HepG2 (cell line): ENCODE results near the gene LMAN1L. TPM values are rescaled to one million over a fixed set of nuclear protein-coding genes. Genes with fewer than 3 reads are reported as not detected.

Source experiments
- ARID2 ChIP-seq: sonication (generic); formaldehyde crosslinking; IDR thresholded peaks from 2 replicates; pipeline ENCODE4 v1.8.1; 2022; ENCODE audit warnings: mild to moderate bottlenecking, missing genetic modification reagents, borderline replicate concordance
- GFI1 ChIP-seq: sonication (generic); formaldehyde crosslinking; IDR thresholded peaks from 2 replicates; pipeline ENCODE4 v1.5.0; 2020; ENCODE audit warnings: missing genetic modification reagents, mild to moderate bottlenecking, borderline replicate concordance
- HNF1B ChIP-seq: sonication (generic); formaldehyde crosslinking; IDR thresholded peaks from 2 replicates; pipeline ENCODE4 v1.5.1; 2020; ENCODE audit warnings: mild to moderate bottlenecking, moderate library complexity, missing genetic modification reagents
- MAFG ChIP-seq: sonication (generic); formaldehyde crosslinking; IDR thresholded peaks from 2 replicates; pipeline ENCODE4 v1.5.1; 2020; ENCODE audit warnings: mild to moderate bottlenecking, missing genetic modification reagents
- MAFK ChIP-seq, 2 experiments: IDR thresholded peaks in 1 of 2; conservative IDR thresholded peaks in 1 of 2; 2 replicates each; pipeline ENCODE4 v1.6.1; 2011; ENCODE audit warnings: improper control_type of control experiment in 2 of 2, low read length in 2 of 2
- MED13 ChIP-seq: sonication (generic); formaldehyde crosslinking; IDR thresholded peaks from 2 replicates; pipeline ENCODE4 v1.5.0; 2020; ENCODE audit warnings: missing genetic modification reagents
- MLX ChIP-seq: IDR thresholded peaks from 2 replicates; pipeline ENCODE4 v1.6.1; 2016
- MNT ChIP-seq: fragments of 450-650 bp; IDR thresholded peaks from 2 replicates; pipeline ENCODE4 v1.6.1; 2016
- PLRG1 ChIP-seq: fragments of 450-650 bp; conservative IDR thresholded peaks from 2 replicates; pipeline ENCODE4 v1.6.1; 2016
- POLR2A ChIP-seq, 2 experiments: IDR thresholded peaks; 2 replicates each; pipeline ENCODE4 v1.6.1; 2011; ENCODE audit warnings: low read depth in 2 of 2, low read length in 2 of 2, mild to moderate bottlenecking in 1 of 2, moderate library complexity in 1 of 2; ENCODE audit not compliant: insufficient read depth in 1 of 2
- RORA ChIP-seq: sonication (generic); formaldehyde crosslinking; IDR thresholded peaks from 2 replicates; pipeline ENCODE4 v1.5.0; 2020; ENCODE audit warnings: mild to moderate bottlenecking, missing genetic modification reagents, moderate library complexity
- SMAD9 ChIP-seq: sonication (generic); formaldehyde crosslinking; IDR thresholded peaks from 2 replicates; pipeline ENCODE4 v1.5.1; 2020; ENCODE audit warnings: mild to moderate bottlenecking, missing genetic modification reagents
- SNAI1 ChIP-seq: sonication (generic); formaldehyde crosslinking; IDR thresholded peaks from 2 replicates; pipeline ENCODE4 v1.5.0; 2020; ENCODE audit warnings: mild to moderate bottlenecking, missing genetic modification reagents, borderline replicate concordance
- STAT5B ChIP-seq: sonication (generic); formaldehyde crosslinking; IDR thresholded peaks from 2 replicates; pipeline ENCODE4 v1.4.0; 2020; ENCODE audit warnings: missing genetic modification reagents
- TGIF2 ChIP-seq: IDR thresholded peaks from 2 replicates; pipeline ENCODE4 v1.6.1; 2016; ENCODE audit warnings: control low read depth, missing compliant biosample characterization
- XBP1 ChIP-seq: sonication (generic); formaldehyde crosslinking; IDR thresholded peaks from 2 replicates; pipeline ENCODE4 v1.5.0; 2020; ENCODE audit warnings: missing genetic modification reagents
- ZBTB21 ChIP-seq: sonication (generic); formaldehyde crosslinking; IDR thresholded peaks from 2 replicates; pipeline ENCODE4 v1.4.0; 2020; ENCODE audit warnings: missing genetic modification reagents
- ZNF224 ChIP-seq: sonication (generic); formaldehyde crosslinking; IDR thresholded peaks from 2 replicates; pipeline ENCODE4 v1.5.0; 2020; ENCODE audit warnings: mild to moderate bottlenecking, missing genetic modification reagents
- ZNF234 ChIP-seq: sonication (generic); formaldehyde crosslinking; conservative IDR thresholded peaks from 2 replicates; pipeline ENCODE4 v1.5.1; 2020; ENCODE audit warnings: mild to moderate bottlenecking, missing genetic modification reagents
- ZNF550 ChIP-seq: sonication (generic); formaldehyde crosslinking; IDR thresholded peaks from 2 replicates; pipeline ENCODE4 v1.4.0; 2020; ENCODE audit warnings: mild to moderate bottlenecking, missing genetic modification reagents, borderline replicate concordance
- ZNF569 ChIP-seq: sonication (generic); formaldehyde crosslinking; IDR thresholded peaks from 2 replicates; pipeline ENCODE4 v1.5.0; 2020; ENCODE audit warnings: mild to moderate bottlenecking, missing genetic modification reagents, moderate library complexity, borderline replicate concordance
- ZNF660 ChIP-seq: sonication (generic); formaldehyde crosslinking; IDR thresholded peaks from 2 replicates; pipeline ENCODE4 v1.5.1; 2020; ENCODE audit warnings: mild to moderate bottlenecking, low read depth, missing genetic modification reagents, borderline replicate concordance
- ZNF768 ChIP-seq: sonication (generic); formaldehyde crosslinking; IDR thresholded peaks from 2 replicates; pipeline ENCODE4 v1.4.0; 2020; ENCODE audit warnings: missing genetic modification reagents
- polyA plus RNA-seq, 8 experiments: library from polyadenylated mRNA; depleted of rRNA in 3 of 8; stranded (reverse) in 7 of 8; unstranded in 1 of 8; fragments of >200 nt; fragmentation: Illumina TruSeq in 4 of 8; extraction: Trizol in 4 of 8; gene quantifications; 2 replicates each; pipeline versions ENCODE4 v1.2.1 to v1.2.3, GENCODE V29; 2011 to 2016; ENCODE audit warnings: low read depth in 4 of 8, missing spikeins in 1 of 8, mixed read lengths in 1 of 8; ENCODE audit not compliant: insufficient read depth in 1 of 8
- total RNA-seq, 5 experiments: library from RNA; depleted of rRNA; stranded (reverse); fragments of >200 nt; fragmentation: Illumina TruSeq; extraction: Trizol; gene quantifications; 2 replicates each; pipeline ENCODE4 v1.2.3, GENCODE V29; 2016; ENCODE audit warnings: low read depth in 1 of 5
- TF ChIP-seq, protein P1 (sequence below): sonication (generic); formaldehyde crosslinking; IDR thresholded peaks from 2 replicates; pipeline ENCODE4 v1.4.0; 2020; ENCODE audit warnings: mild to moderate bottlenecking, missing genetic modification reagents
- TF ChIP-seq, protein P2 (sequence below): IDR thresholded peaks from 2 replicates; pipeline ENCODE4 v1.6.1; 2018; ENCODE audit warnings: missing genetic modification reagents, mild to moderate bottlenecking, missing compliant biosample characterization

LMAN1L gene
- total and polyA plus RNA-seq, 2 of the 13 experiments (the other 11 are each of a cell fraction or from before 2014, with no cell fraction given) = not detected

DNA sequence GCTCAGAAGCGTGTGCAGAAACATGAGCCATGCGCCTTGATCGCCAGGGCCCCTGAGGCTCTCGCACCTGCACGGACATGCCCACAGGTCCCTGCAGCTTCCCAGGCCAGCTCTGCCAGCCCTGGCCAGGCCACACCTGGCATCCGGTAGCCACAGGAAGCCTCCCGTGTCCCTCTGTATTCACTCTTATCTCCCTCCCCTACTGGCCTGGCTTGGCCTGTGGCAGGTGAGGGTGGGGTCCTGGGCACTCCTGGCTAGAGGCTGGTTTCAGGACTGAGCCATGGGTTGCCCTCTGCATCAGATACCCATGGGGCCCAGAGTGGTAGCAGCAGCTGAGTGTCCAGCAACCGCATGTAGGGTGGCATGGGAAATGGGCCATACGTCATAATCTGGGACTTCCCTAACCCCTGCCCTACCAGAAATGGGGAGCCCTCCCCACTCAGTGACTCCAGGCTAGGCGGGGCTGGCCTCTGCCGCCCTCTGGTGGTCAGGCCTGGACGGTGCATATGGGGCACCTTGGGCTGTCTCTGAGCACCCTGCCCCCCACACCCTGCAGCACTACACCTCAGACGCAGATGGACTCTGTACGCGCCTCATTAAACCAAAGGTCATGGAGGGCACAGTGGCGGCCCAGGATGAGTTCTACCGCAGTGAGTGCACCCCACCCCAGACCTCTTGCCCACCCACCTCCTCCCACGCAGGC is 12.6 kb upstream of the LMAN1L start (continued):
- no peak for TF ChIP-seq ZNF660 (CRISPR knock-in tag)
- 0 out of 2 replicates have a peak, but pooled peaks have one; percentile 29 for TF ChIP-seq ZNF550 (CRISPR knock-in tag)
- TF ChIP-seq, protein P1, sequence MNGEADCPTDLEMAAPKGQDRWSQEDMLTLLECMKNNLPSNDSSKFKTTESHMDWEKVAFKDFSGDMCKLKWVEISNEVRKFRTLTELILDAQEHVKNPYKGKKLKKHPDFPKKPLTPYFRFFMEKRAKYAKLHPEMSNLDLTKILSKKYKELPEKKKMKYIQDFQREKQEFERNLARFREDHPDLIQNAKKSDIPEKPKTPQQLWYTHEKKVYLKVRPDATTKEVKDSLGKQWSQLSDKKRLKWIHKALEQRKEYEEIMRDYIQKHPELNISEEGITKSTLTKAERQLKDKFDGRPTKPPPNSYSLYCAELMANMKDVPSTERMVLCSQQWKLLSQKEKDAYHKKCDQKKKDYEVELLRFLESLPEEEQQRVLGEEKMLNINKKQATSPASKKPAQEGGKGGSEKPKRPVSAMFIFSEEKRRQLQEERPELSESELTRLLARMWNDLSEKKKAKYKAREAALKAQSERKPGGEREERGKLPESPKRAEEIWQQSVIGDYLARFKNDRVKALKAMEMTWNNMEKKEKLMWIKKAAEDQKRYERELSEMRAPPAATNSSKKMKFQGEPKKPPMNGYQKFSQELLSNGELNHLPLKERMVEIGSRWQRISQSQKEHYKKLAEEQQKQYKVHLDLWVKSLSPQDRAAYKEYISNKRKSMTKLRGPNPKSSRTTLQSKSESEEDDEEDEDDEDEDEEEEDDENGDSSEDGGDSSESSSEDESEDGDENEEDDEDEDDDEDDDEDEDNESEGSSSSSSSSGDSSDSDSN (CRISPR knock-in tag) = no peak
- no peak for TF ChIP-seq MED13
- TF ChIP-seq ARID2 (CRISPR knock-in tag) = no peak
- no peak for TF ChIP-seq MLX
- no peak for TF ChIP-seq ZBTB21 (CRISPR knock-in tag)
- no peak for TF ChIP-seq ZNF234 (CRISPR knock-in tag)
- no peak for TF ChIP-seq MAFK (conservative IDR thresholded peaks at IDR 0.05 in 1 of 2, IDR thresholded peaks at IDR 0.05 in 1 of 2; ENCODE audit: low read length in 2 of 2)
- no peak for TF ChIP-seq MAFG (CRISPR knock-in tag)
- no peak for TF ChIP-seq RORA
- no peak for TF ChIP-seq TGIF2 (CRISPR knock-in tag)
- TF ChIP-seq MNT = no peak
- no peak for TF ChIP-seq SMAD9 (CRISPR knock-in tag)
- no peak for TF ChIP-seq SNAI1 (CRISPR knock-in tag)
- TF ChIP-seq STAT5B (CRISPR knock-in tag) = no peak
- no peak for TF ChIP-seq PLRG1
- TF ChIP-seq ZNF768 (CRISPR knock-in tag) = peak; percentile 40; the same call in 1 of the 2 replicates
- no peak for TF ChIP-seq XBP1 (CRISPR knock-in tag)
- TF ChIP-seq, protein P2, sequence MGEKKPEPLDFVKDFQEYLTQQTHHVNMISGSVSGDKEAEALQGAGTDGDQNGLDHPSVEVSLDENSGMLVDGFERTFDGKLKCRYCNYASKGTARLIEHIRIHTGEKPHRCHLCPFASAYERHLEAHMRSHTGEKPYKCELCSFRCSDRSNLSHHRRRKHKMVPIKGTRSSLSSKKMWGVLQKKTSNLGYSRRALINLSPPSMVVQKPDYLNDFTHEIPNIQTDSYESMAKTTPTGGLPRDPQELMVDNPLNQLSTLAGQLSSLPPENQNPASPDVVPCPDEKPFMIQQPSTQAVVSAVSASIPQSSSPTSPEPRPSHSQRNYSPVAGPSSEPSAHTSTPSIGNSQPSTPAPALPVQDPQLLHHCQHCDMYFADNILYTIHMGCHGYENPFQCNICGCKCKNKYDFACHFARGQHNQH = peak; percentile 65; the same call in 1 of the 2 replicates
- no peak for TF ChIP-seq GFI1 (CRISPR knock-in tag)
- TF ChIP-seq ZNF224 (CRISPR knock-in tag) = no peak
- TF ChIP-seq HNF1B = peak; percentile 70
- TF ChIP-seq POLR2A (IDR thresholded peaks at IDR 0.05; ENCODE audit: insufficient read depth in 1 of 2, low read depth in 2 of 2, low read length in 2 of 2) = no peak; a peak in 1 of 4 replicates
- TF ChIP-seq ZNF569 (CRISPR knock-in tag) = no peak
